ENCODE results near the gene MCHR2.

MCHR2 gene

DNA sequence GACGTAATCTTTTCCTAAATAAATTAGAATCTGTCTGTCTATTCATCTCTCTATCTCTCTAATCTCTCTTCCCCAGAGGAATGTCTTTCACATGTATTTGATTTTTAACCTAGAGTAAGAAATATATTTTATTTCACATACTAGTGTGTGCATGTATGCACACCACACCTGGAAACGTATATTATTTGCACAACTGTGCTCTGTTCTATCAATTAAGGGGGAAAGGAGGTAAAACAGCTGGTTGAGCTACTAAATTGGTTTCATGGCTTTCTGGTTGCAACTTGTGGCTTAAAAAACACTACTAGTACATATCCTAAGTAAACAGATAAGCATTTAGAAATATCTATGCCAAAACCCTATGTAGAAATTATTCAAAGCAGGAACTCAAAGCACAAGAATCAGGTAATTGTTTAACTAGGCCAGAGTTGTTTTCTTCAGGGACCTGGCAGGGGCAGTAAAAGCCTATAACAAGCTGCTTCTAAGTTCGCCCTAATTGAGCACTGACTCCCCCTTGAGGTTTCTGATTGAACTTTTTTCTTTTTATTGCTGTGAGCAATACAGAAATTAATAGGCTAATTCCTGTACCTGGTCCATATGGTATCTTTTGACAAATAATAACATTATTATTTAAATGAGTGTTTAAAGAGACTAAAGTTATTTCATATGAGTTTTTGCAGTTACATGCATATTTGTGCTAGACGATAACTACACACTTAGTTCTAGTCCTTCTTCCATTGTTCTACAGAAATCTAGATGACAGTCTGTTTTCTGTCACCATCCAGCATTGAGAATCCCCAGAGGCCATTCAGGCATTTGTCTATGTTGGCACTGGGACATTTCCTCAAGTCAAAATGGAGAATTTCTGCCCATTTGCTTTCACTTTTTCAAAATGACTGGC lies 88.6 kb downstream of the MCHR2 start:
- no peak for DNase-seq (ENCODE audit: low read depth)

DNA sequence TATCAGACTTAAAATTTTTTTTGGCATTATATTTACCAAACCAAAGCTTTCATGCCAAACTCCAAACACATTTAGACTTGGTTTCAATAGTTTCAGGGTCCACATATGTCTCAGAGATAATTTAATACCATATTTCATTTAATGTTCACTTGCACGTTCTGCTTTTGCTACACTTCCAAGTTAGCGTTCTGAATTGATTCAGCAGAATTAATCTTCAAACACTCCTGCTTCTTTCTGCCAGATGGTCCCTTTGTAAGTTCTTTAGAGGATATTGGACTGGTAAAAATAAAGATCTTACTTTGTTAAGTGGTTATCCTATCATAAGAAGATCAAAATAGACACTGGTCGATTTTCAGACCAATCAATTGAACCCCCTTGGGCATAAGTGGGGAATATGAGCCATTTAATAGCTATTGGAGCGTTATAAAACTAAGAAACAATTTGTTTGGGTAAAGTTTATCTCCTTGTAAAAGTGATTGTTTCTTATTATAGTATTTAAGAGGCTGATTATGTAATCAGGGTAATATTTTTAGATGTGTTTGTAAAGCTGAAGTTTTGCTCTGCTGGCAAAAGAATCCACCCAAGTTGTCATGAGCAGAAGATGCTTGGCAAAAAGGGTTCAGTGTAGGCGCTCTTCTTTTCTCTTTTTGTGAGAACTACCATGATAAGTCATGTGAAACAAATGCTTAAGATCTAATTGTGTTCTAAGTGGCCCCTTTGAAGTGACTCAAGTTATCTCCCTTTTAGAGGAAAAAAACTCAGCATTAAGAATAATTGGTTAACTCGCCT lies 92.2 kb downstream of the MCHR2 start:
- DNase-seq (ENCODE audit: low read depth): no peak

DNA sequence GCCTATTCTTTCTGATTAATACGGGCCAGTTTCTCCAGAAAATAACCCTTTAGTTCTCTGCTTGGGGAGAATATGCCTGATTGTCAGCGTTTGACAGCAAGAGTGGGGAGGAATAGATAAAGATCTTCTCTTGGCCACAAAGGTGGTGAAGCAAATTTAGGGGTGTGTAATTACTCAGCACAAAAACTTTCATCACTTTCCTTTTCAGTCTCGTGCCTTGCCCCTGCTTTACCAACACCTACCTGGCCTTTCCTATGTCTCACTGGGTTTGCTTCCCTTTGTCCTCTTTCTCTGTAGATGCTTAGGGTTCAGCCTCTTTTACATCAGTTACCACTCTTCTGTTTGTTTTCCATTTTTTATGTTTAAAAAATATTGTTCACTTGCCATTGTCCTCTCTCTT lies 99.2 kb downstream of the MCHR2 start:
- no peak for DNase-seq (ENCODE audit: low read depth)

DNA sequence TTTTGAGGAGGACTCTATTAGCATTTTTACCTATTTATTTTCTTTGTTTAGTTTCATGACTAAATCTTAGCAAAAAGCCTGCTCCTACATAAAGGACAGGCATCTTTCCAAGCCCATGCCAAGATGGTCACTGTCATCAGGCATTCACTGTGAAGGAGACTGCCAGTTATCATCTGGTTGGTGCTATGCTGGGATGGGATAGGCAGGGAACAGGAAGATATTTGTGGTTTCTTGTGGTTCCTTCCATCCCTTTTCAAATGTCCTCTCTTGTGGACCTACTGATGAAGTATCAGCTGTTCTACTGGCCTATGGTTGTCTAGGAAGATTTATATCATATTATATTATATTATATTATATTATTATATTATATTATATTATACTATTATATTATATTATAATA lies 107.0 kb downstream of the MCHR2 start:
- DNase-seq (ENCODE audit: low read depth): no peak

DNA sequence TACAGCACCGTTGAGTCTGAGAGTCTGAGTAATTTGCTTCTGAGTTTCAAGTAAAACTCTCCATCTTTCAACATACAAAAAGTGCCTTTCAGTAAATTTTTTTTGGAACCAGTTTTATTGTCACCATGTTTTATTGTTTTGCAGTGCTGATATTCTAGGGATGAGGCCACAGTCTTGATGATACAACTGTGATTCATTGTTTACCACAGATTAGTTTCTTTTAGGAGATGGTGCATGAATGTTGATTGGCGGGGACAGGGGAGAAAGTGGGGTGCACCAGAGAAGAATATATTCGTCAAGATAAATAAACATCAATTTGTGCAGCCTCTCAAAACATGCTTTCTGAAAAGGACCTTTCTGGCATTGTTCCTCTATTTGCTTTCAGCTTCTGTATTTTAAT lies 109.0 kb downstream of the MCHR2 start:
- no peak for DNase-seq (ENCODE audit: low read depth)

DNA sequence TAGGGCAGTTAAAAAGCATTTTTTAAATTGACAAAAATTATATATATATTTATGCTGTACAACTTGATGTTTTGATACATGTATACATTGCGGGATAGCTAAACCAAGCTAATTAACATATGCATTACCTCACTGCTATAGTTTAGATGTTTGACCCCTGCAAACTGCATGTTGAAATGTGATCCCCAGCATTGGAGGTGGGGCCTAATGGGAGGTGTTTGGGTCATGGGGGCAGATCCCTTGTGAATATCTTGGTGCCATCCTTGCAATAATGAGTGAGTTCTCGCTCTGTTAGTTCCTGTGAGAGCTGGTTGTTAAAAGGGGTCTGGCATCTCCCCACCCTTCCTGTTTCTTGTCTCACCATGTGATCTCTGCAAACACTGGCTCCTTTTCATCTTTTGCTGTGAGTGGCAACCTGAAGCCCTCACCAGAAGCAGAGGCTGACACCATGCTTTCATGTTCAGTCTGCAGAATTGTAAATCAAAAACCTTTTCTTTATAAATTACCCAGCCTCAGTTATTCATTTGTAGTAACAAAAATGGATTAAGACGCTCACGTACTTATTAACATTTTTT lies 111.8 kb downstream of the MCHR2 start:
- no peak for DNase-seq (ENCODE audit: low read depth)

DNA sequence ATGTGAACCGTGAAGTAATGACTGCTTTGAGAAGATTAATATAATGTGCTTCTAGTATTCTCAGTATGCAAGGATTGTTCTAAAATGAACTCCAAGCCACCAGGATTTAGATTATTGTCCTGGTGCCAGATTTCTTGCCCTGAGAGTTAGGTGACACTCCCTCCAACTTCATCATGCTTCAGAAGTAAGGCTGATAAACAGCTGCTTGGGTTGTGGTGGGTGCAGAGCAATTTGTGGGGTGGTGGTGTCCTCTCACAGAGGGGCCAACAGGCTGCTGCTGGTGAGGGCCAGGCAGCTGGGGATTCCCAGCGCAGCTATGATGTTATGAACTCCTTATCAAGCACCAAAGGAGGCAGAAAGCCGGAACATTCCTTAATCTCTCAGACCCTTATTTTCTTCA lies 114.6 kb downstream of the MCHR2 start:
- DNase-seq (ENCODE audit: low read depth): no peak

DNA sequence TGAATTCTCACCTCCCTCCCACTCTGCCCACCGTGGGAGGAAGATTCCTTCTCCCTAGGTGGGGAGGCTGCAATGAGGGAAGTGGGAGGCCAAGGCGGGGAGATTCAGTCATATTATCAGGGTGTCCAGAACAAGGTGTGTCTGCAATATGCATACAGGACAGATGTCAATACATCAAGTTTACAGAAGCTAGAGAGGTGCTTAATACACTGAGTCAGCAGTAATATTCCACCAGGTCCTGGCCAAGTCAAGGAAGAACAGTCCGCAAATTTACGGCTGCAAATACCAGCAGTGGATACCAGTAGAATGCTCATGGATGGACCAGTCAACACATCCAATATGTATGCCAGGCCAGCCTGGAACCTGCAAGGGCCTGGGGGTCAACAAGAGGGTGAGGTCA lies 119.0 kb downstream of the MCHR2 start:
- no peak for DNase-seq (ENCODE audit: low read depth)

DNA sequence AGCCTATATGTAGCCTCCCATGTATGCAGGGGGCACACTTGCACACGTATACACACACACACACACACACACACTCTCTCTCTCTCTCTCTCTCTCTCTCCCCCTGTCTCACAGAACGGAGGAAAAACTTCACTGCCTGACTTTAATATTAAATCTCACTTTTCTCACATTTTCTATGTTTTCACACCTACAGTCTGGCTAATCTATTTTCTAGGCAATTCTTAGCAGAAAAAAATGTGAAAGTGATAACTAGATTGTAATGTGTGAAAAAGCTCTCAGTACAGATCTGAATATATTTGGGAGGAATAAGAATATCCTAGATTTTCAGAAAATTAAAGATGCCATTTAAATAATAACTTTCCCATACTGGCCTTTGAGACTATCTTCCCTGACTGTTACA lies 120.9 kb downstream of the MCHR2 start:
- DNase-seq (ENCODE audit: low read depth): no peak

DNA sequence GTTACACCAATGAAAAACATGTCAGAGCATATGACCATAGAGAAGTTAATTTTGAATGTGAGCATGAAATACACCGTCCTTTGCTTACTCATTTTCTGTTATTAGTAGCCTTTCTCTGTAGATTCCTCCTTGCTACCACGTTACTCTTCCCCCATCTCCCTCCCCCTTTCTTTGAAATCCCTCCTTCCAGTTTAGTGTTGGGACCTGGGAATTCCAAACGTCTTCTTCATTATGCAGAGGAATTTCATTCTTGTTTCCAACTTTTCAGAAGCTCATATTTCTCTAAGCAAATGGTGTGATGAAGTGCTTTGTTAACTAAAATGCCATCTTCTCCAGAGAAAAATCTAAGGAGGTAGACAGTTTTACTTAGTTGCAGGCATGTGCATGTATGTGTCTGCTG lies 122.4 kb downstream of the MCHR2 start:
- DNase-seq (ENCODE audit: low read depth): no peak
